Gastrocnemius medialis (tissue), 4 donors: Measurements from ENCODE around the gene ARHGAP24. TPM values are rescaled to one million over a fixed set of nuclear protein-coding genes. Genes with fewer than 3 reads are reported as not detected.

Source experiments
- ATAC-seq, 2 donors: fragments of 150-250 bp; one replicate each; pipeline ENCODE4 v1.9.1; 2016
- DNase-seq, 2 donors: peaks; one replicate each; pipeline ENCODE4 v3.0.0-alpha.2; 2019
- H3K27ac ChIP-seq, 4 donors: fragments of 200-600 bp; sonication (generic); 1 replicate in 1 of 4; 2 replicates in 3 of 4; pipeline ENCODE4 v1.5.1; 2016 to 2018; ENCODE audit warnings: mild to moderate bottlenecking in 2 of 4, moderate library complexity in 1 of 4
- H3K27me3 ChIP-seq, 3 donors: fragments of 200-600 bp; sonication (generic) in 2 of 3; 1 replicate in 1 of 3; 2 replicates in 2 of 3; pipeline versions ENCODE4 v1.5.1 to v1.6.0; 2016 to 2019; ENCODE audit warnings: mild to moderate bottlenecking in 1 of 3, moderate library complexity in 1 of 3
- H3K36me3 ChIP-seq, 2 donors: fragments of 200-600 bp; sonication (generic) in 1 of 2; one replicate each; pipeline ENCODE4 v1.5.1; 2017 to 2018
- H3K4me1 ChIP-seq, 2 donors: fragments of 200-600 bp; sonication (generic) in 1 of 2; one replicate each; pipeline ENCODE4 v1.5.1; 2016 to 2017; ENCODE audit warnings: mild to moderate bottlenecking in 2 of 2
- H3K4me3 ChIP-seq, 4 donors: fragments of 200-600 bp; sonication (generic) in 3 of 4; 1 replicate in 1 of 4; 2 replicates in 3 of 4; pipeline ENCODE4 v1.5.1; 2016 to 2019; ENCODE audit warnings: mild to moderate bottlenecking in 2 of 4
- H3K9me3 ChIP-seq, 3 donors: fragments of 200-600 bp; sonication (generic) in 2 of 3; 1 replicate in 1 of 3; 2 replicates in 2 of 3; pipeline ENCODE4 v1.5.1; 2016 to 2019
- POLR2A ChIP-seq, 2 donors: fragments of 450-650 bp; IDR thresholded peaks; one replicate each; pipeline ENCODE4 v1.6.1; 2017; ENCODE audit warnings: antibody characterized with exemption in 2 of 2, mild to moderate bottlenecking in 2 of 2, moderate library complexity in 2 of 2
- in situ Hi-C, 4 donors: fragments of 200-750 bp; cut with MboI; loops; one replicate each; pipeline versions ENCODE4 v1.15.0 to v1.8.0; 2017; ENCODE audit warnings: low sequenced_read_pairs in 4 of 4
- intact Hi-C: fragments of 100-400 bp; cut with DNase I; formaldehyde crosslinking; loops from one replicate; pipeline ENCODE4 v1.15.1; 2023; ENCODE audit warnings: low total_unique reads
- total RNA-seq, 4 donors: library from RNA; depleted of rRNA; stranded (reverse); fragments of >200 nt; gene quantifications; one replicate each; pipeline versions ENCODE4 v1.1.0 to v1.2.3, GENCODE V29; 2016
- TF ChIP-seq, protein P1 (sequence below), 5 experiments: fragments of 450-650 bp in 3 of 5; fragments of 200-600 bp in 2 of 5; sonication (generic) in 2 of 5; IDR thresholded peaks in 4 of 5; conservative IDR thresholded peaks in 1 of 5; 1 replicate in 4 of 5; 2 replicates in 1 of 5; pipeline ENCODE4 v1.5.1; 2016 to 2019; ENCODE audit warnings: antibody characterized with exemption in 5 of 5, mild to moderate bottlenecking in 3 of 5, moderate library complexity in 3 of 5

Gene ARHGAP24
- total RNA-seq, 4 donors from 2014 or later: 2.8 to 7.8 (median 5.3) TPM

DNA sequence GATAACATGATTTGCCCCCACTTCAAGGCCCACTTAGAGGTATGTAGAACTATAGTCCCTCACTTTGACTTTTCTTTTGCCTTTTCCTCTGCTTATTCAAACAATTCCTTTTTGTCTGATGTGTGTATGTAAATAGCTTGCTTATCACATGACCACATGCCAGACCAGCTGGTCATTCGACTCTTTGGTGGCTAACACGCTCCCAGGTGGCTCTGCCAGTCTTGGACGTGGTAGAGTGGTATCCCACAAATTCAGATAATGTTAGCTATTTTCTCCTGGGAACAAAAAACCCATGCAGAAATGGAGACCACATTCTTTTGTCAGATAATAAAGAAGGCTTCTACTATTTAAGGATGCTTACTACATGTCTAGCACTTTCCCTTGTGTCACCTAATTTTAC lies 47.9 kb downstream of the ARHGAP24 start:
- ATAC-seq (no peak), DNase-seq (no peak)
- Histone ChIP-seq H3K4me1 (no peaks in the 10 kb centered on the region), H3K9me3 (no peaks in the 10 kb centered on the region), H3K36me3 (no peaks in the 10 kb centered on the region), H3K27me3 (no peaks in the 10 kb centered on the region), H3K4me3 (no peak overlapping the region), H3K27ac (no peak overlapping the region)
- in situ Hi-C loops (no loop called here), intact Hi-C loops (no loop called here)
- no peak for TF ChIP-seq POLR2A (IDR thresholded peaks at IDR 0.05)
- TF ChIP-seq, protein P1, sequence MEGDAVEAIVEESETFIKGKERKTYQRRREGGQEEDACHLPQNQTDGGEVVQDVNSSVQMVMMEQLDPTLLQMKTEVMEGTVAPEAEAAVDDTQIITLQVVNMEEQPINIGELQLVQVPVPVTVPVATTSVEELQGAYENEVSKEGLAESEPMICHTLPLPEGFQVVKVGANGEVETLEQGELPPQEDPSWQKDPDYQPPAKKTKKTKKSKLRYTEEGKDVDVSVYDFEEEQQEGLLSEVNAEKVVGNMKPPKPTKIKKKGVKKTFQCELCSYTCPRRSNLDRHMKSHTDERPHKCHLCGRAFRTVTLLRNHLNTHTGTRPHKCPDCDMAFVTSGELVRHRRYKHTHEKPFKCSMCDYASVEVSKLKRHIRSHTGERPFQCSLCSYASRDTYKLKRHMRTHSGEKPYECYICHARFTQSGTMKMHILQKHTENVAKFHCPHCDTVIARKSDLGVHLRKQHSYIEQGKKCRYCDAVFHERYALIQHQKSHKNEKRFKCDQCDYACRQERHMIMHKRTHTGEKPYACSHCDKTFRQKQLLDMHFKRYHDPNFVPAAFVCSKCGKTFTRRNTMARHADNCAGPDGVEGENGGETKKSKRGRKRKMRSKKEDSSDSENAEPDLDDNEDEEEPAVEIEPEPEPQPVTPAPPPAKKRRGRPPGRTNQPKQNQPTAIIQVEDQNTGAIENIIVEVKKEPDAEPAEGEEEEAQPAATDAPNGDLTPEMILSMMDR (IDR thresholded peaks at IDR 0.05 in 4 of 5, conservative IDR thresholded peaks at IDR 0.05 in 1 of 5): no peak

DNA sequence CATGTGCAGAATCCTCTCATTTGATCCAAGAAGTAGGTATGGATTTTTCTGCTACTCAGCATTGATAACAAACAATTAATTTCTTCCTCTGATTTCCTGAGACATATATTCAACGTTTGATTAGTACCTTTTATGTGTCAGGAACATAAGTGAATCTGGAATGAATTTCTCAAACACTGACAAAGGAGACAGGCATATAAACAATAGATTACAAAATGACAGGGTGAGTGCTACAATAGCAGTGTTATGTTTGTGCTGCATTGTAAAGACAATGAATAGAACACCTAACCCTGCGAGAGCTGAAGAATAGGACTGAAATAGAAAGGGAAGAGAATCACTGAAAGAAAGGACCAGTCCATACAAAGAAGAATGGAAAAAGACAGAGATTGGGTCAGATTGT lies 52.9 kb downstream of the ARHGAP24 start:
- intact Hi-C loops: no loop called here
- Histone ChIP-seq H3K27ac (no peak overlapping the region), H3K36me3 (no peaks in the 10 kb centered on the region), H3K27me3 (no peaks in the 10 kb centered on the region), H3K4me3 (no peak overlapping the region), H3K4me1 (no peaks in the 10 kb centered on the region), H3K9me3 (no peaks in the 10 kb centered on the region)
- DNase-seq (no peak), ATAC-seq (no peak)
- no peak for TF ChIP-seq POLR2A (IDR thresholded peaks at IDR 0.05)
- TF ChIP-seq, protein P1 (IDR thresholded peaks at IDR 0.05 in 4 of 5, conservative IDR thresholded peaks at IDR 0.05 in 1 of 5): no peak
- in situ Hi-C loops: no loop called here

DNA sequence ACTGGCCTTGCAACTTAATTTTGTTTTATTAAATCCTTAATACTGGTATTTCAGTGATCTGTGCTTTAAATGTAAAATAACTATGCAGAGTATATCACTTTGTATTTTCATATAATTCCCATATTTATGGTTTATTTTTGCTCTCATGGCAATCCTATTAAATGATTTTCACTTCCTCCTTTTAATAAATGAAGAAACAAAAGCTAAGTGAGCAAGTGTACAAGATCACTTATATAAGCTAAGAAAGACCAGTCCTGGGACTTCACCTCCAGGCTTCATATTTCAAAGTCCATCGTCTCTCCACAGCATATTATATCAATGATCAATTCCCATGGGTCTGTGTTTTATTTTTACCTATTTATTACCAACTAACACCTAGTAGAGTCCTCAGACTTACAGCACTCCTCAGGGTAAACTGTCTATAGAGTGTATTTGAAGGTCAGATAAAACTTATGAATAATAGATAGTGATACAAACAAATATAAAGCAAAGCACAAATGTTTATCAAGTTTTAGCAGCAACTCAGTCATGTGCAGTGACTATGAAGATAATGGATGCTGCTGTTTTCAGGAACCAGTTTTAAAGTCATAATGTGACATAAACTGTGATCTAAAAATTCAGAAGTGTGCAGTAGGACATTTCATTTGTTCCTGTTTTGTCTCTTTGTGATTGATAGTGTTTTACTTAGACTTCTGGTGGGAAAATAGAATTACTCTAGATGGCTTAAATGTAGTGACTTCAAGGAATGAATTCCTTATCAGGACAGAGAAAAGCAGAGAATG lies 56.8 kb downstream of the ARHGAP24 start:
- in situ Hi-C loops (no loop called here), intact Hi-C loops (no loop called here)
- DNase-seq (no peak), ATAC-seq (no peak)
- TF ChIP-seq, protein P1 (IDR thresholded peaks at IDR 0.05 in 4 of 5, conservative IDR thresholded peaks at IDR 0.05 in 1 of 5): no peak
- TF ChIP-seq POLR2A (IDR thresholded peaks at IDR 0.05): no peak
- no peak overlapping the region for H3K4me3 ChIP-seq
- H3K9me3 ChIP-seq: no peaks in the 10 kb centered on the region
- no peaks in the 10 kb centered on the region for H3K27me3 ChIP-seq
- H3K27ac ChIP-seq: no peak overlapping the region
- H3K36me3 ChIP-seq: no peaks in the 10 kb centered on the region
- no peaks in the 10 kb centered on the region for H3K4me1 ChIP-seq

DNA sequence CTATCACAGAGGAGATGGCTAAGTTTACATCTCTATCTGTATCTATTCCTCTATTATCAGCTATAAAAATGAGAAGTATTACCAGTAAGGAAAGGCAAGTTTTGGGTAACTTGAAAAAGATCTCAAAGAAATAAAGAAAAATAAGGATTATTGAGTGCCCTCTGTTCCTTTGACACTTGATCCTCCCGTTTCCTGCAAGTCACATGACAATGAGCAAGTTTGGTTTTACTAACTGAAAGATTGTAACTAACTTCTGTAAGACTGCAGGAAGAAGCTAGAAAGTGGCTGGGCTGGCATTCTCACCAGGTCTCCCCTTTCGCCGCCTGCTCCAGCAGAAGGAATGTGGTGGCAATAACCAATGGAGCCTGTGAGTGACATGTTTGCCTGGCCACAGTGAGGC lies 59.2 kb downstream of the ARHGAP24 start:
- DNase-seq (no peak), ATAC-seq (no peak)
- intact Hi-C loops: no loop called here
- in situ Hi-C loops: no loop called here
- H3K36me3 ChIP-seq: no peaks in the 10 kb centered on the region
- no peaks in the 10 kb centered on the region for H3K27me3 ChIP-seq
- no peak overlapping the region for H3K4me3 ChIP-seq
- no peaks in the 10 kb centered on the region for H3K4me1 ChIP-seq
- H3K27ac ChIP-seq: no peak overlapping the region
- H3K9me3 ChIP-seq: no peaks in the 10 kb centered on the region
- TF ChIP-seq POLR2A (IDR thresholded peaks at IDR 0.05): no peak
- TF ChIP-seq, protein P1 (IDR thresholded peaks at IDR 0.05 in 4 of 5, conservative IDR thresholded peaks at IDR 0.05 in 1 of 5): no peak

DNA sequence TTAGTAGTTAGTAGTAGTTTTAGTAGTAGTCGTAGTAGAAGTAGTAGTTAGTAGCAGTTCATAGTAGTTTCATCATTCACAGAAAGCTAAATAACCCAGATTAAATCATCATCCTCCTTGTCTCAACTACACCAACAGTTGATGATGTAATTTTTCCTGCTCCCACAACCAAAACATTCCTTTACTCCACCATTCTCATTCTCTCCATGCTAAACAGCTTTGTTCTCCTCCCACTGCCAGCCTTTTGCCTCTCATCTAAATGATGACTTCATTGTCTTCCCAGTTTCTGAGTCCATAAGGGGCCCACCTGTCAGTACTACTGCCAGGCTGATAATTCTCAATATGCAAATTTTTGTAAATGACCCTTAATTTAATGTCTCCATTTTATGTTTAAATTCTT lies 68.9 kb downstream of the ARHGAP24 start:
- in situ Hi-C loops: no loop called here

More for the DNA sequence above, 68.9 kb downstream of the ARHGAP24 start:
- H3K27ac ChIP-seq: no peak overlapping the region
- H3K36me3 ChIP-seq: no peaks in the 10 kb centered on the region
- no peaks in the 10 kb centered on the region for H3K4me1 ChIP-seq
- ATAC-seq (no peak), DNase-seq (no peak)
- TF ChIP-seq, protein P1 (IDR thresholded peaks at IDR 0.05 in 4 of 5, conservative IDR thresholded peaks at IDR 0.05 in 1 of 5): no peak
- no peak for TF ChIP-seq POLR2A (IDR thresholded peaks at IDR 0.05)
- H3K9me3 ChIP-seq: no peaks in the 10 kb centered on the region
- H3K27me3 ChIP-seq: no peaks in the 10 kb centered on the region
- intact Hi-C loops: no loop called here
- no peak overlapping the region for H3K4me3 ChIP-seq
